Liver (tissue), 9 donors: ENCODE measurements around the gene CFAP74. TPM values are rescaled to one million over a fixed set of nuclear protein-coding genes. Genes with fewer than 3 reads are reported as not detected.

ENCODE experiments used
- DNase-seq: peaks from one replicate; pipeline ENCODE4 v3.0.0-alpha.2; 2017; ENCODE audit warnings: low spot score
- H3K27ac ChIP-seq, 2 donors: one replicate each; pipeline ENCODE4 v1.7.0; 2013; ENCODE audit warnings: inconsistent platforms in 2 of 2, low read length in 2 of 2, control low read depth in 1 of 2, low read depth in 1 of 2, mild to moderate bottlenecking in 1 of 2
- H3K27me3 ChIP-seq, 4 donors: one replicate each; pipeline versions ENCODE4 v1.6.1 to v1.7.0; 2013; ENCODE audit warnings: low read length in 3 of 4, inconsistent platforms in 1 of 4, mild to moderate bottlenecking in 1 of 4, moderate library complexity in 1 of 4; ENCODE audit not compliant: control insufficient read depth in 4 of 4, insufficient read depth in 4 of 4
- H3K36me3 ChIP-seq, 4 donors: one replicate each; pipeline versions ENCODE4 v1.6.1 to v1.7.0; 2013; ENCODE audit warnings: low read length in 3 of 4, mild to moderate bottlenecking in 3 of 4, low read depth in 1 of 4, moderate library complexity in 1 of 4; ENCODE audit not compliant: control insufficient read depth in 4 of 4, insufficient read depth in 3 of 4
- H3K4me1 ChIP-seq, 4 donors: one replicate each; pipeline versions ENCODE4 v1.6.1 to v1.7.0; 2013; ENCODE audit warnings: low read length in 3 of 4, mild to moderate bottlenecking in 3 of 4, moderate library complexity in 1 of 4; ENCODE audit not compliant: control insufficient read depth in 4 of 4, insufficient read depth in 4 of 4
- H3K4me3 ChIP-seq, 3 donors: one replicate each; pipeline versions ENCODE4 v1.6.1 to v1.7.0; 2013; ENCODE audit warnings: low read length in 3 of 3, control low read depth in 1 of 3, low read depth in 1 of 3, mild to moderate bottlenecking in 1 of 3
- H3K9ac ChIP-seq, 2 donors: one replicate each; pipeline ENCODE4 v1.7.0; 2013; ENCODE audit warnings: low read length in 2 of 2, mild to moderate bottlenecking in 2 of 2, moderate library complexity in 2 of 2, control low read depth in 1 of 2, low read depth in 1 of 2
- H3K9me3 ChIP-seq, 4 donors: one replicate each; pipeline versions ENCODE4 v1.6.1 to v1.7.0; 2013; ENCODE audit warnings: low read length in 3 of 4; ENCODE audit not compliant: control insufficient read depth in 4 of 4
- ATF3 ChIP-seq: IDR thresholded peaks from 2 replicates; pipeline ENCODE4 v1.6.1; 2016; ENCODE audit warnings: antibody characterized with exemption
- CTCF ChIP-seq: fragments of 150-350 bp; IDR thresholded peaks from 2 replicates; pipeline ENCODE4 v1.5.1; 2017; ENCODE audit warnings: improper control_type of control experiment, low read depth, low read length; ENCODE audit not compliant: missing input control
- EGR1 ChIP-seq, 2 donors: IDR thresholded peaks; 2 replicates each; pipeline ENCODE4 v1.6.1; 2016 to 2018; ENCODE audit warnings: antibody characterized with exemption in 2 of 2, low read depth in 2 of 2
- FOXA1 ChIP-seq: IDR thresholded peaks from 2 replicates; pipeline ENCODE4 v1.6.1; 2016; ENCODE audit warnings: antibody characterized with exemption
- FOXA2 ChIP-seq: IDR thresholded peaks from 2 replicates; pipeline ENCODE4 v1.6.1; 2016; ENCODE audit warnings: antibody characterized with exemption
- GABPA ChIP-seq, 2 donors: IDR thresholded peaks in 1 of 2; conservative IDR thresholded peaks in 1 of 2; 2 replicates each; pipeline ENCODE4 v1.6.1; 2016; ENCODE audit warnings: antibody characterized with exemption in 2 of 2, mild to moderate bottlenecking in 1 of 2, moderate library complexity in 1 of 2
- HNF4A ChIP-seq, 2 donors: conservative IDR thresholded peaks; 2 replicates each; pipeline ENCODE4 v1.6.1; 2016; ENCODE audit warnings: antibody characterized with exemption in 2 of 2, mild to moderate bottlenecking in 2 of 2
- JUND ChIP-seq, 2 donors: IDR thresholded peaks; 2 replicates each; pipeline ENCODE4 v1.6.1; 2016; ENCODE audit warnings: antibody characterized with exemption in 2 of 2
- MAX ChIP-seq: IDR thresholded peaks from 2 replicates; pipeline ENCODE4 v1.6.1; 2016; ENCODE audit warnings: antibody characterized with exemption
- NR2F2 ChIP-seq: IDR thresholded peaks from 2 replicates; pipeline ENCODE4 v1.6.1; 2016; ENCODE audit warnings: antibody characterized with exemption
- RAD21 ChIP-seq, 2 donors: IDR thresholded peaks; 2 replicates each; pipeline ENCODE4 v1.6.1; 2016; ENCODE audit warnings: antibody characterized with exemption in 2 of 2, mild to moderate bottlenecking in 2 of 2
- REST ChIP-seq: IDR thresholded peaks from 2 replicates; pipeline ENCODE4 v1.6.1; 2016; ENCODE audit warnings: antibody characterized with exemption, mild to moderate bottlenecking
- RXRA ChIP-seq, 2 donors: IDR thresholded peaks; 2 replicates each; pipeline ENCODE4 v1.6.1; 2017 to 2018; ENCODE audit warnings: antibody characterized with exemption in 2 of 2, mild to moderate bottlenecking in 1 of 2
- SP1 ChIP-seq: IDR thresholded peaks from 2 replicates; pipeline ENCODE4 v1.6.1; 2018; ENCODE audit warnings: antibody characterized with exemption, mild to moderate bottlenecking
- TAF1 ChIP-seq: conservative IDR thresholded peaks from 2 replicates; pipeline ENCODE4 v1.6.1; 2016; ENCODE audit warnings: antibody characterized with exemption, mild to moderate bottlenecking
- YY1 ChIP-seq: IDR thresholded peaks from 2 replicates; pipeline ENCODE4 v1.6.1; 2016; ENCODE audit warnings: antibody characterized with exemption, mild to moderate bottlenecking
- WGBS: extraction: QIAGEN DNeasy Blood & Tissue Kit; methylation state at CpG from one replicate; pipeline ENCODE4 v1.1.7; 2013; 5-methylcytosine and 5-hydroxymethylcytosine counted together
- polyA plus RNA-seq, 2 donors: library from polyadenylated mRNA; stranded (reverse) in 1 of 2; unstranded in 1 of 2; fragments of 200-250 nt in 1 of 2; fragments of >200 nt in 1 of 2; fragmentation: Nextera tagmentation in 1 of 2; extraction: Ambion mirVana in 1 of 2; gene quantifications; one replicate each; pipeline versions ENCODE4 v1.2.1 to v1.2.3, GENCODE V29; 2013 to 2015
- total RNA-seq, 2 donors: library from RNA; depleted of rRNA; stranded (reverse); fragments of >200 nt; gene quantifications; one replicate each; pipeline ENCODE4 v1.2.3, GENCODE V29; 2014
- donor health status: healthy.
- donor health status: healthy.
- donor health status: healthy.
- donor health status: healthy.
- donor health status: healthy.

The CFAP74 gene
- total RNA-seq (under 1 TPM in 1 of 2 donors, not detected in 1; under 0.01 TPM), polyA plus RNA-seq (under 1 TPM in 1 of 2 donors, not detected in 1; 0.31 TPM)

GRCh38 chr1:2003541-2004131 is at the start of gene CFAP74:
Gene CFAP74, minus strand, starts transcription at chr1:2003786. Its CDS starts 12,830 bp downstream, at chr1:1990956.
- H3K4me3 ChIP-seq: peak within 1 kb of the TSS in 1 of 3 donors; percentile 16
- TF ChIP-seq HNF4A (conservative IDR thresholded peaks at IDR 0.05) (no peak), EGR1 (IDR thresholded peaks at IDR 0.05; ENCODE audit: low read depth in 2 of 2) (no peak), GABPA (IDR thresholded peaks at IDR 0.05 in 1 of 2, conservative IDR thresholded peaks at IDR 0.05 in 1 of 2) (no peak), JUND (IDR thresholded peaks at IDR 0.05) (no peak), NR2F2 (no peak), TAF1 (no peak), YY1 (no peak), FOXA1 (no peak), REST (no peak), SP1 (no peak), CTCF (no peak), RAD21 (IDR thresholded peaks at IDR 0.05) (no peak)
- H3K9me3 ChIP-seq: no peaks in the 10 kb centered on the region
- no peaks in the 10 kb centered on the region for H3K27me3 ChIP-seq
- H3K36me3 ChIP-seq: no peaks in the 10 kb centered on the region
- no peak within 1 kb of the TSS for H3K9ac ChIP-seq
- no peak within 1 kb of the TSS for H3K27ac ChIP-seq
- WGBS: 12% methylated on average over 49 of the region's 49 CpGs
- H3K4me1 ChIP-seq: no peaks in the 10 kb centered on the region
- DNase-seq: peak; percentile 60

- 90% methylated on average over 17 of the region's 17 CpGs for WGBS
- H3K4me3 ChIP-seq: no peak overlapping the region
- H3K27ac ChIP-seq: no peak overlapping the region
- H3K9me3 ChIP-seq: no peaks in the 10 kb centered on the region
- H3K4me1 ChIP-seq: peaks cover 11 to 26% (median 17%) of the 10 kb centered on the region in 4 donors
- H3K36me3 ChIP-seq: peaks cover 0 to 15% (median 2%) of the 10 kb centered on the region in 4 donors
- no peak for TF ChIP-seq CTCF
- TF ChIP-seq FOXA1: no peak
- no peak for TF ChIP-seq RXRA (IDR thresholded peaks at IDR 0.05)
- TF ChIP-seq JUND (IDR thresholded peaks at IDR 0.05): no peak
- TF ChIP-seq TAF1: no peak
- no peak for TF ChIP-seq ATF3
- no peak for TF ChIP-seq MAX
- TF ChIP-seq HNF4A (conservative IDR thresholded peaks at IDR 0.05): no peak
- no peak for TF ChIP-seq FOXA2
- TF ChIP-seq NR2F2: no peak
- no peak for TF ChIP-seq EGR1 (IDR thresholded peaks at IDR 0.05; ENCODE audit: low read depth in 2 of 2)
- no peak overlapping the region for H3K9ac ChIP-seq
- no peak for DNase-seq
- no peaks in the 10 kb centered on the region for H3K27me3 ChIP-seq
These were observed 49.6 kb upstream of the CFAP74 start for GRCh38 chr1:2053217-2053616.
